DOHH2 (cell line): ENCODE measurements around the gene ORM1.

Experiments
- H3F3A ChIP-seq: fragments of 200-600 bp; sonication (generic), shearing (Covaris generic); 2 replicates; pipeline ENCODE4 v1.6.0; 2016; ENCODE audit warnings: antibody characterized with exemption, mild to moderate bottlenecking; ENCODE audit not compliant: control insufficient read depth, insufficient read depth
- H3K27ac ChIP-seq: fragments of 200-600 bp; sonication (generic); 2 replicates; pipeline ENCODE4 v1.5.1; 2014; ENCODE audit warnings: low read depth, mild to moderate bottlenecking, low read length, moderate library complexity
- H3K27me3 ChIP-seq: fragments of 200-600 bp; sonication (generic); 2 replicates; pipeline ENCODE4 v1.6.1; 2014; ENCODE audit warnings: mild to moderate bottlenecking, low read length, mixed read lengths; ENCODE audit not compliant: control insufficient read depth
- H3K36me3 ChIP-seq: fragments of 200-600 bp; sonication (generic); 2 replicates; pipeline ENCODE4 v1.6.1; 2014; ENCODE audit warnings: mild to moderate bottlenecking, low read length, moderate library complexity, mixed read lengths; ENCODE audit not compliant: control insufficient read depth
- H3K4me1 ChIP-seq: fragments of 200-600 bp; sonication (generic); 2 replicates; pipeline ENCODE4 v1.6.1; 2014; ENCODE audit warnings: mild to moderate bottlenecking, low read length, mixed read lengths; ENCODE audit not compliant: control insufficient read depth
- H3K4me2 ChIP-seq: fragments of 200-600 bp; sonication (generic); 2 replicates; pipeline ENCODE4 v1.6.0; 2014; ENCODE audit warnings: mild to moderate bottlenecking, low read length, moderate library complexity
- H3K4me3 ChIP-seq: fragments of 200-600 bp; sonication (generic); 2 replicates; pipeline ENCODE4 v1.5.1; 2014; ENCODE audit warnings: mild to moderate bottlenecking, low read length, mixed read lengths
- H3K79me2 ChIP-seq: fragments of 200-600 bp; sonication (generic); 2 replicates; pipeline ENCODE4 v1.6.1; 2014; ENCODE audit warnings: mild to moderate bottlenecking, low read length, mixed read lengths; ENCODE audit not compliant: control insufficient read depth
- H3K9me2 ChIP-seq: fragments of 200-600 bp; sonication (generic); replicated peaks from 2 replicates; pipeline ENCODE4 v1.6.1; 2014; ENCODE audit warnings: mild to moderate bottlenecking, low read length, mixed read lengths; ENCODE audit not compliant: control insufficient read depth
- H3K9me3 ChIP-seq: fragments of 200-600 bp; sonication (generic); 2 replicates; pipeline ENCODE4 v1.6.1; 2014; ENCODE audit warnings: antibody characterized with exemption, low read length, mixed read lengths; ENCODE audit not compliant: control insufficient read depth, insufficient read depth
- H4K20me1 ChIP-seq: fragments of 200-600 bp; sonication (generic); 2 replicates; pipeline ENCODE4 v1.6.0; 2014; ENCODE audit warnings: low read depth, mild to moderate bottlenecking, antibody characterized with exemption, low read length, moderate library complexity; ENCODE audit not compliant: control insufficient read depth, insufficient read depth
- EZH2phosphoT487 ChIP-seq: fragments of 200-600 bp; sonication (generic); IDR thresholded peaks from 2 replicates; pipeline ENCODE4 v1.6.1; 2017; ENCODE audit warnings: borderline replicate concordance, mild to moderate bottlenecking, antibody characterized with exemption, low read length, moderate library complexity, mixed read lengths
- TF ChIP-seq, protein P1 (sequence below): fragments of 200-600 bp; sonication (generic); IDR thresholded peaks from one replicate; pipeline ENCODE4 v1.5.1; 2014; ENCODE audit warnings: antibody characterized with exemption, mild to moderate bottlenecking, low read depth, low read length; ENCODE audit not compliant: poor library complexity, severe bottlenecking

ORM1 gene

GRCh38 chr9:114288193-114289091 lies 34.5 kb upstream of the ORM1 start:
- H3F3A ChIP-seq = no peaks in the 10 kb centered on the region
- no peaks in the 10 kb centered on the region for H3K79me2 ChIP-seq
- no peak for TF ChIP-seq EZH2phosphoT487
- TF ChIP-seq, protein P1, sequence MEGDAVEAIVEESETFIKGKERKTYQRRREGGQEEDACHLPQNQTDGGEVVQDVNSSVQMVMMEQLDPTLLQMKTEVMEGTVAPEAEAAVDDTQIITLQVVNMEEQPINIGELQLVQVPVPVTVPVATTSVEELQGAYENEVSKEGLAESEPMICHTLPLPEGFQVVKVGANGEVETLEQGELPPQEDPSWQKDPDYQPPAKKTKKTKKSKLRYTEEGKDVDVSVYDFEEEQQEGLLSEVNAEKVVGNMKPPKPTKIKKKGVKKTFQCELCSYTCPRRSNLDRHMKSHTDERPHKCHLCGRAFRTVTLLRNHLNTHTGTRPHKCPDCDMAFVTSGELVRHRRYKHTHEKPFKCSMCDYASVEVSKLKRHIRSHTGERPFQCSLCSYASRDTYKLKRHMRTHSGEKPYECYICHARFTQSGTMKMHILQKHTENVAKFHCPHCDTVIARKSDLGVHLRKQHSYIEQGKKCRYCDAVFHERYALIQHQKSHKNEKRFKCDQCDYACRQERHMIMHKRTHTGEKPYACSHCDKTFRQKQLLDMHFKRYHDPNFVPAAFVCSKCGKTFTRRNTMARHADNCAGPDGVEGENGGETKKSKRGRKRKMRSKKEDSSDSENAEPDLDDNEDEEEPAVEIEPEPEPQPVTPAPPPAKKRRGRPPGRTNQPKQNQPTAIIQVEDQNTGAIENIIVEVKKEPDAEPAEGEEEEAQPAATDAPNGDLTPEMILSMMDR = no peak
- peaks cover 9% of the 10 kb centered on the region for H3K36me3 ChIP-seq
- no peaks in the 10 kb centered on the region for H3K9me3 ChIP-seq
- H3K4me3 ChIP-seq = no peak overlapping the region
- H4K20me1 ChIP-seq = no peaks in the 10 kb centered on the region
- H3K27me3 ChIP-seq = no peaks in the 10 kb centered on the region
- no peak overlapping the region for H3K4me2 ChIP-seq
- H3K4me1 ChIP-seq = no peaks in the 10 kb centered on the region
- H3K9me2 ChIP-seq = no peaks in the 10 kb centered on the region
- H3K27ac ChIP-seq = no peak overlapping the region

GRCh38 chr9:114289106-114289505 lies 33.8 kb upstream of the ORM1 start:
- Histone ChIP-seq H3K9me3 (no peaks in the 10 kb centered on the region), H3K36me3 (peaks cover 9% of the 10 kb centered on the region), H3K27ac (no peak overlapping the region), H3F3A (no peaks in the 10 kb centered on the region), H3K9me2 (no peaks in the 10 kb centered on the region), H4K20me1 (no peaks in the 10 kb centered on the region), H3K4me3 (no peak overlapping the region), H3K79me2 (no peaks in the 10 kb centered on the region), H3K27me3 (no peaks in the 10 kb centered on the region), H3K4me1 (no peaks in the 10 kb centered on the region), H3K4me2 (no peak overlapping the region)
- no peak for TF ChIP-seq EZH2phosphoT487
- TF ChIP-seq, protein P1 = no peak

GRCh38 chr9:114289571-114290481 lies 33.1 kb upstream of the ORM1 start:
- Histone ChIP-seq H3K9me2 (no peaks in the 10 kb centered on the region), H3K27me3 (no peaks in the 10 kb centered on the region), H3K4me3 (no peak overlapping the region), H4K20me1 (no peaks in the 10 kb centered on the region), H3K36me3 (peaks cover 13% of the 10 kb centered on the region), H3K27ac (no peak overlapping the region), H3F3A (no peaks in the 10 kb centered on the region), H3K4me2 (no peak overlapping the region), H3K79me2 (no peaks in the 10 kb centered on the region), H3K4me1 (no peaks in the 10 kb centered on the region), H3K9me3 (peaks cover 4% of the 10 kb centered on the region; the same call in 1 of the 2 replicates)
- TF ChIP-seq, protein P1 = no peak
- TF ChIP-seq EZH2phosphoT487 = no peak
